Thymus (tissue), 11 donors: ENCODE results near the gene MFAP4. TPM values are rescaled to one million over a fixed set of nuclear protein-coding genes. Genes with fewer than 3 reads are reported as not detected.

ENCODE experiments used
- DNase-seq, 9 donors: peaks; one replicate each; pipeline ENCODE4 v3.0.0-alpha.2; 2013; ENCODE audit warnings: low spot score in 9 of 9, low read depth in 6 of 9, missing footprints in 1 of 9
- H3K27ac ChIP-seq, 2 donors: one replicate each; pipeline ENCODE4 v1.5.1; 2013; ENCODE audit warnings: control low read depth in 1 of 2, low read depth in 1 of 2, low read length in 1 of 2, mild to moderate bottlenecking in 1 of 2, moderate library complexity in 1 of 2
- H3K27me3 ChIP-seq, 2 donors: one replicate each; pipeline ENCODE4 v1.5.1; 2013; ENCODE audit warnings: low read length in 1 of 2; ENCODE audit not compliant: control insufficient read depth in 2 of 2, insufficient read depth in 1 of 2
- H3K36me3 ChIP-seq, 2 donors: one replicate each; pipeline ENCODE4 v1.5.1; 2013; ENCODE audit warnings: low read length in 1 of 2, mild to moderate bottlenecking in 1 of 2, moderate library complexity in 1 of 2; ENCODE audit not compliant: control insufficient read depth in 2 of 2, insufficient read depth in 2 of 2
- H3K4me1 ChIP-seq, 2 donors: one replicate each; pipeline ENCODE4 v1.5.1; 2013; ENCODE audit warnings: low read length in 2 of 2; ENCODE audit not compliant: control insufficient read depth in 2 of 2, insufficient read depth in 2 of 2
- H3K4me3 ChIP-seq, 2 donors: one replicate each; pipeline ENCODE4 v1.5.1; 2013; ENCODE audit warnings: low read length in 2 of 2, control low read depth in 1 of 2, mild to moderate bottlenecking in 1 of 2
- H3K9me3 ChIP-seq, 2 donors: one replicate each; pipeline ENCODE4 v1.5.1; 2013; ENCODE audit warnings: low read length in 1 of 2, mild to moderate bottlenecking in 1 of 2; ENCODE audit not compliant: control insufficient read depth in 2 of 2, insufficient read depth in 1 of 2
- WGBS: extraction: QIAGEN DNeasy Blood & Tissue Kit; methylation state at CpG from one replicate; pipeline ENCODE4 v1.1.7; 2013; 5-methylcytosine and 5-hydroxymethylcytosine counted together
- polyA plus RNA-seq: library from polyadenylated mRNA; stranded (reverse); fragments of 200-250 nt; gene quantifications from one replicate; pipeline ENCODE4 v1.2.3, GENCODE V29; 2013
- total RNA-seq: library from RNA; stranded (reverse); fragments of 120-200 nt; gene quantifications from one replicate; pipeline ENCODE4 v1.2.4, GENCODE V29; 2013
- donor health status: healthy.

Gene MFAP4
- total and polyA plus RNA-seq, 2 donors, result 10.2 to 21.4 TPM

- no peaks in the 10 kb centered on the region for H3K27me3 ChIP-seq
- DNase-seq, result no peak
- peaks cover 28 to 58% of the 10 kb centered on the region in 2 donors for H3K4me1 ChIP-seq
- no peak overlapping the region for H3K4me3 ChIP-seq
- peak overlapping the region in 1 of 2 donors; percentile 89 for H3K27ac ChIP-seq
- H3K9me3 ChIP-seq, result no peaks in the 10 kb centered on the region
- WGBS, result 97% methylated on average over 6 of the region's 6 CpGs
- H3K36me3 ChIP-seq, result peaks cover 40 to 47% of the 10 kb centered on the region in 2 donors
Measured at GRCh38 chr17:19383681-19384470, 3.1 kb downstream of the MFAP4 start.

- Histone ChIP-seq H3K27me3 (no peaks in the 10 kb centered on the region), H3K9me3 (no peaks in the 10 kb centered on the region), H3K4me1 (peaks cover 27 to 50% of the 10 kb centered on the region in 2 donors), H3K27ac (no peak overlapping the region), H3K36me3 (peaks cover 40 to 47% of the 10 kb centered on the region in 2 donors), H3K4me3 (no peak overlapping the region)
- DNase-seq, result no peak
- WGBS, result 97% methylated on average over 13 of the region's 13 CpGs
Measured at GRCh38 chr17:19382531-19383444, 4.2 kb downstream of the MFAP4 start.

- no peak for DNase-seq
- H3K27ac ChIP-seq, result no peak overlapping the region
- peaks cover 40 to 47% of the 10 kb centered on the region in 2 donors for H3K36me3 ChIP-seq
Measured at GRCh38 chr17:19381741-19382444, 5.1 kb downstream of the MFAP4 start.

GRCh38 chr17:19381361-19381740 lies 5.6 kb downstream of the MFAP4 start:
- H3K4me1 ChIP-seq, result peaks cover 19 to 40% of the 10 kb centered on the region in 2 donors
- H3K9me3 ChIP-seq, result no peaks in the 10 kb centered on the region
- no peak for DNase-seq
- peaks cover 40 to 47% of the 10 kb centered on the region in 2 donors for H3K36me3 ChIP-seq
- H3K4me3 ChIP-seq, result no peak overlapping the region
- 98% methylated on average over 7 of the region's 7 CpGs for WGBS
- no peak overlapping the region for H3K27ac ChIP-seq
- no peaks in the 10 kb centered on the region for H3K27me3 ChIP-seq

More at GRCh38 chr17:19381741-19382444, 5.1 kb downstream of the MFAP4 start:
- H3K9me3 ChIP-seq, result no peaks in the 10 kb centered on the region
- 98% methylated on average over 31 of the region's 31 CpGs for WGBS
- no peak overlapping the region for H3K4me3 ChIP-seq
- peaks cover 22 to 43% of the 10 kb centered on the region in 2 donors for H3K4me1 ChIP-seq
- no peaks in the 10 kb centered on the region for H3K27me3 ChIP-seq

GRCh38 chr17:19380481-19381301 lies 6.3 kb downstream of the MFAP4 start:
- Histone ChIP-seq H3K4me1 (peaks cover 16 to 33% of the 10 kb centered on the region in 2 donors), H3K4me3 (no peak overlapping the region), H3K27ac (no peak overlapping the region), H3K27me3 (no peaks in the 10 kb centered on the region), H3K36me3 (peaks cover 40 to 47% of the 10 kb centered on the region in 2 donors), H3K9me3 (no peaks in the 10 kb centered on the region)
- no peak for DNase-seq
- 98% methylated on average over 29 of the region's 29 CpGs for WGBS

GRCh38 chr17:19379361-19380065 lies 7.5 kb downstream of the MFAP4 start:
- peaks cover 40 to 47% of the 10 kb centered on the region in 2 donors for H3K36me3 ChIP-seq
- H3K9me3 ChIP-seq, result no peaks in the 10 kb centered on the region
- DNase-seq, result no peak
- H3K27ac ChIP-seq, result no peak overlapping the region
- peaks cover 7 to 22% of the 10 kb centered on the region in 2 donors for H3K4me1 ChIP-seq
- no peaks in the 10 kb centered on the region for H3K27me3 ChIP-seq
- 96% methylated on average over 13 of the region's 13 CpGs for WGBS
- H3K4me3 ChIP-seq, result peak overlapping the region in 1 of 2 donors; percentile 90

- no peaks in the 10 kb centered on the region for H3K27me3 ChIP-seq
- H3K27ac ChIP-seq, result peak within 1 kb of the TSS; percentile 92 to 93
- H3K4me1 ChIP-seq, result peaks cover 7 to 13% of the 10 kb centered on the region in 2 donors
- no peaks in the 10 kb centered on the region for H3K9me3 ChIP-seq
- H3K4me3 ChIP-seq, result peak within 1 kb of the TSS; percentile 65 to 90
- no peak for DNase-seq
- 33% methylated on average over 69 of the region's 69 CpGs for WGBS
- peaks cover 40 to 41% of the 10 kb centered on the region in 2 donors for H3K36me3 ChIP-seq
Measured at GRCh38 chr17:19378416-19379360, 8.3 kb downstream of the MFAP4 start, which contains the start of gene MAPK7. Gene MAPK7, plus strand, starts transcription at chr17:19378498. Its CDS starts 403 bp downstream, at chr17:19378901.
